CD4-positive, alpha-beta T cell (primary cell): ENCODE data around the gene PXK. TPM values are rescaled to one million over a fixed set of nuclear protein-coding genes. Genes with fewer than 3 reads are reported as not detected.

Source experiments
- ATAC-seq: fragments of 200-7000 bp; cut with Tn5 transposase; one replicate; pipeline ENCODE4 v1.10.0; 2022; ENCODE audit warnings: mild to moderate bottlenecking; ENCODE audit not compliant: poor library complexity
- CTCF ChIA-PET: fragments of 350-600 bp; sonication (Branson Sonifier 250); formaldehyde crosslinking; loops from one replicate; lab custom pipeline; 2021; ENCODE audit warnings: antibody characterized with exemption, inconsistent platforms; lab: Charles Lee
- POLR2A ChIA-PET: fragments of 350-600 bp; sonication (Branson Sonifier 250); formaldehyde crosslinking; loops from one replicate; lab custom pipeline; 2021; ENCODE audit warnings: antibody characterized with exemption, inconsistent platforms; lab: Charles Lee
- DNase-seq, 14 experiments: peaks; one replicate each; pipeline ENCODE4 v3.0.0-alpha.2; 2013 to 2020; ENCODE audit warnings: mixed read lengths in 2 of 14
- H3K27ac ChIP-seq, 2 donors: one replicate each; pipeline versions ENCODE4 v1.5.1 to v1.7.0; 2013; ENCODE audit warnings: low read length in 2 of 2, low read depth in 1 of 2, mild to moderate bottlenecking in 1 of 2
- H3K27me3 ChIP-seq, 2 experiments: 1 replicate in 1 of 2; 2 replicates in 1 of 2; pipeline versions ENCODE4 v1.6.1 to v1.7.0; 2013; ENCODE audit warnings: low read length in 2 of 2, control low read depth in 1 of 2, mild to moderate bottlenecking in 1 of 2, moderate library complexity in 1 of 2; ENCODE audit not compliant: insufficient read depth in 2 of 2, control insufficient read depth in 1 of 2
- H3K36me3 ChIP-seq: one replicate; pipeline ENCODE4 v1.6.1; 2013; ENCODE audit warnings: low read length, control low read depth; ENCODE audit not compliant: insufficient read depth
- H3K4me1 ChIP-seq: one replicate; pipeline ENCODE4 v1.6.1; 2013; ENCODE audit warnings: low read length, control low read depth; ENCODE audit not compliant: insufficient read depth
- H3K4me3 ChIP-seq: one replicate; pipeline ENCODE4 v1.5.1; 2013; ENCODE audit warnings: mild to moderate bottlenecking, low read length, moderate library complexity
- H3K9me3 ChIP-seq, 2 experiments: 1 replicate in 1 of 2; 2 replicates in 1 of 2; pipeline versions ENCODE4 v1.6.1 to v1.7.0; 2013; ENCODE audit warnings: low read length in 2 of 2, mild to moderate bottlenecking in 2 of 2, control low read depth in 1 of 2, moderate library complexity in 1 of 2; ENCODE audit not compliant: control insufficient read depth in 1 of 2, insufficient read depth in 1 of 2
- H3K27ac Mint-ChIP-seq: one replicate; pipeline ENCODE4 v1.8.0; 2020; ENCODE audit warnings: mixed read lengths
- H3K27me3 Mint-ChIP-seq: one replicate; pipeline ENCODE4 v1.8.0; 2021; ENCODE audit warnings: mixed read lengths
- H3K36me3 Mint-ChIP-seq: one replicate; pipeline ENCODE4 v1.8.0; 2021; ENCODE audit warnings: low read depth, mixed read lengths
- H3K4me1 Mint-ChIP-seq: one replicate; pipeline ENCODE4 v1.8.0; 2021; ENCODE audit warnings: low read depth, mixed read lengths
- H3K4me3 Mint-ChIP-seq: one replicate; pipeline ENCODE4 v1.8.0; 2020; ENCODE audit warnings: mild to moderate bottlenecking, mixed read lengths
- H3K9me3 Mint-ChIP-seq: one replicate; pipeline ENCODE4 v1.8.0; 2020; ENCODE audit warnings: mixed read lengths
- CTCF ChIP-seq: fragments of 200-600 bp; IDR thresholded peaks from one replicate; pipeline ENCODE4 v1.8.0; 2022; ENCODE audit warnings: antibody characterized with exemption, mild to moderate bottlenecking
- intact Hi-C, 2 experiments: fragments of 100-400 bp; cut with DNase I in 1 of 2; cut with micrococcal nuclease in 1 of 2; formaldehyde crosslinking; loops; one replicate each; pipeline versions ENCODE4 v1.15.1 to v1.9.0; 2023 to 2025; cut with DNase I, micrococcal nuclease
- total RNA-seq, 174 experiments: library from RNA in 2 of 174; stranded (reverse) in 2 of 174; gene quantifications; one replicate each; pipeline ENCODE4 v1.2.3 and lab custom pipeline; 2021 to 2026

The PXK gene
- total RNA-seq, 2 experiments from 2014 or later = 12.5 to 14.8 TPM

GRCh38 chr3:58296843-58297242, 35.8 kb upstream of the PXK start:
- H3K27me3 Mint-ChIP-seq = peaks cover 29% of the 10 kb centered on the region
- peaks cover 23 to 25% of the 10 kb centered on the region in 2 experiments for H3K27me3 ChIP-seq
- intact Hi-C loops = no loop called here
- H3K36me3 ChIP-seq = no peaks in the 10 kb centered on the region
- no peak for DNase-seq
- H3K36me3 Mint-ChIP-seq = no peaks in the 10 kb centered on the region
- no peak overlapping the region for H3K4me3 ChIP-seq
- no peaks in the 10 kb centered on the region for H3K4me1 Mint-ChIP-seq
- no peak overlapping the region for H3K27ac ChIP-seq
- ChIA-PET POLR2A (no interaction called here), CTCF (interaction anchor here (1.7 kb wide), 1 partner anchor 10 kb away, joined by 3 read pairs; the partner anchor contains the start of genes HTD2 and RPP14)
- no peak for TF ChIP-seq CTCF
- peaks cover 6 to 8% of the 10 kb centered on the region in 2 experiments for H3K9me3 ChIP-seq
- peaks cover 3% of the 10 kb centered on the region for H3K9me3 Mint-ChIP-seq
- H3K4me1 ChIP-seq = no peaks in the 10 kb centered on the region
- H3K27ac Mint-ChIP-seq = no peak overlapping the region
- H3K4me3 Mint-ChIP-seq = no peak overlapping the region
- no peak for ATAC-seq

- Histone ChIP-seq H3K36me3 (no peaks in the 10 kb centered on the region), H3K27ac (no peak overlapping the region), H3K4me3 (no peak overlapping the region), H3K4me1 (no peaks in the 10 kb centered on the region), H3K9me3 (peaks cover 7 to 8% of the 10 kb centered on the region in 2 experiments), H3K27me3 (peaks cover 26 to 29% of the 10 kb centered on the region in 2 experiments)
- TF ChIP-seq CTCF = no peak
- no peaks in the 10 kb centered on the region for H3K36me3 Mint-ChIP-seq
- ATAC-seq (no peak), DNase-seq (no peak)
- intact Hi-C loops = no loop called here
- CTCF ChIA-PET = interaction anchor here (1.7 kb wide), 1 partner anchor 9 kb away, joined by 3 read pairs; the partner anchor contains the start of genes HTD2 and RPP14
- no peak overlapping the region for H3K4me3 Mint-ChIP-seq
- POLR2A ChIA-PET = no interaction called here
- no peak overlapping the region for H3K27ac Mint-ChIP-seq
- H3K4me1 Mint-ChIP-seq = no peaks in the 10 kb centered on the region
- peaks cover 35% of the 10 kb centered on the region for H3K27me3 Mint-ChIP-seq
- H3K9me3 Mint-ChIP-seq = peaks cover 3% of the 10 kb centered on the region
Observed at GRCh38 chr3:58298190-58298589, 34.5 kb upstream of the PXK start.

- CTCF ChIA-PET = no interaction called here
Observed at GRCh38 chr3:58299075-58299474, 33.6 kb upstream of the PXK start.

More at GRCh38 chr3:58299075-58299474, 33.6 kb upstream of the PXK start:
- Mint-ChIP-seq H3K9me3 (peaks cover 3% of the 10 kb centered on the region), H3K36me3 (no peaks in the 10 kb centered on the region), H3K4me3 (no peak overlapping the region), H3K27ac (no peak overlapping the region), H3K4me1 (no peaks in the 10 kb centered on the region), H3K27me3 (peaks cover 35% of the 10 kb centered on the region)
- TF ChIP-seq CTCF = no peak
- Histone ChIP-seq H3K36me3 (no peaks in the 10 kb centered on the region), H3K27me3 (peaks cover 26 to 29% of the 10 kb centered on the region in 2 experiments), H3K27ac (no peak overlapping the region), H3K4me1 (no peaks in the 10 kb centered on the region), H3K9me3 (peaks cover 7 to 8% of the 10 kb centered on the region in 2 experiments), H3K4me3 (no peak overlapping the region)
- intact Hi-C loops = no loop called here
- no peak for ATAC-seq
- POLR2A ChIA-PET = no interaction called here
- DNase-seq = no peak
